ENCODE measurements around the gene UBE2QL1.

The UBE2QL1 gene

DNA sequence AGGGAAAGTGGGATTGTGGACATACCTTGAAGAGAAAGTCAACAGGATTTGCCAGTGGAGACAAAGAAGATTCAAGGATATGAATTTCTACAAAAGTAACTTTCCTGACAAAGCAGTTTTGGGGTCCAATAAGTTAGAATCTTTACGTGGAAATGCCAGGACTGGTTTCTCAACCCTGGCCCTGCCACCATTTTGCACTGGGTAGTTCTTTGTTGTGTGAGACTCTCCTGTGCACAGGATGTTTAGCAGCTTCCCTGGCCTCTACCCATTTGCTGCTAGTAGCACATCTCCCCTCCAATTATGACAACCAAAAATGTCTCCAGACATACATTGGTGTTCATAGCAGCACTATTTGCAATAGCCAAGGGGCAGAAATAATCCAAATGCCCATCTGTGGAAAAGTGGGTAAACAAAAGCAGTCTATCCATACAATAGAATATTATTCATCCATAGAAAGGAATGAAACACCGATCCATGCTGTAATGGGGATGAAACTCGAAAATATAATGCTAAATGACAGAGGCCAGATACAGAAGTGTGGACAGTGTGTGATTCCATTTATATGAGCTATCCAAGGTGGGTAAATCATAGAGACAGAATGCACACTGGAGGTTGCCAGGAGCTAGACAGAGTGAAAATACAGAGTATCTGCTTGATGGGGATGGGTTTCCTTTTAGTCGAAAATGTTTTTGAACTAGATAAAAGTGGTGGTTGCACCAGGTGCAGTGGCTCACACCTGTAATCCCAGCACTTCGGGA lies 92.8 kb downstream of the UBE2QL1 start:
- no peak for DNase-seq

DNA sequence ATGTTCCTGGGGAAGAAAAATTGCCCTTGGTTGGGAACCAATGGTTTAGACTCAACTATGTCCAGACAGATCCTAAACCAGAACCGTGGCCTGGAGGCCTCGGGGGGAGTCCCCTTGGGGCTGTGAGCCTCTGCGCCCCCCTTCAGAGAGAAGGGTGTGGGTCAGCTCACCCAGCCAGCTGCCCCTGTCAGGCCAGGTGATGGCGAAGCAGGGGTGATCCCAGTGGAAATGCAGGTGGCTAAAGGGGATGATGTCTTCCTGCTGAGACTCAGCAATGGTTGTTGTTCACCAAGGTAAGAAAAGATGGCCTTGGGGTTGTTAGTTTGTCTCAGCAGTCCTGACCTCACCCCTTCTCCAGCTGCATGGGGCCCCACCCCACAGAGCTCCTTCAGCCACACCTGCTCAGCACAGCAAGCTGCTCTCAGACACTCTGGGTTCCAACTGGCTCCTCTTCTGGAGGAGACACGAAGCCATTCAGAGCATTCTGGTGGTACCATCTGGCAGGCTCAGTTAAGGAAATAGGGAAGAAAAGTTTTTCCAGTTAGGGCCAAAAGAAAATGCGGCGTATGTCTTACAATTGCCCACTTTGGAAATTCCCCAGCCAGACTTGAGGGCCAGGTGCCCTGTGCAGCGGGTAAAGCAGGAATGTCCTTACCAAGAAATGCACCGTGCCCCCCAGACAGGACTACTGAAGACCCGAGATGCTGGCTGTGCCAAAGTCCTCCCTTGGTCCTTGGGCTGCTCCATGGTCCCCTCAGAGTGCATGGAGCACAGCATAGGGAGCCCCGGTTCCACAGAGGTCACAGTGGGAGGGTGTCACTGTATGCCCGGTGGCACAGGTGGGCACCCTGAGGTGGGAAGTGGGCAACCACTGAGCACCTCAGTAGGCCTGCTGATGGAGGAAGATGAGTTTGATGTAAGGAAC lies 94.0 kb downstream of the UBE2QL1 start:
- DNase-seq: no peak

DNA sequence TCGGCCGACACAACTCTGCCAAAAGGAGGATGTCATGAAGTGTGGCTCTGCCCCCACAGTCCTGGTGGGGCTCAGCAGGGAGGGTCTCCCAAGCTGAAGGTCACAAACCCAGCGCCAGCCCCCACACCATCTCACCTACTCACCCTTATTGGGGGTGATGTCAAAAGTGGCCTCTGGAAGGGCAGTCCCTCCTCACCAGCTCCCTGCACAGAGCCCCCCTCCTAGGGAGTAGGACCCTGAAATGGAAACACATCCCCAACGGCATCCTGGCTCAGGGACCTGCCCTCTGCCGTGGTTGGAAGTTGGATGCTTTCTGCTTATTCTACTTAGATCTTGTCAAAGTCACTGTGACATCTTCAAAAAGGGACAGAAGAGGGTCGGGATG lies 94.7 kb downstream of the UBE2QL1 start:
- DNase-seq: no peak

DNA sequence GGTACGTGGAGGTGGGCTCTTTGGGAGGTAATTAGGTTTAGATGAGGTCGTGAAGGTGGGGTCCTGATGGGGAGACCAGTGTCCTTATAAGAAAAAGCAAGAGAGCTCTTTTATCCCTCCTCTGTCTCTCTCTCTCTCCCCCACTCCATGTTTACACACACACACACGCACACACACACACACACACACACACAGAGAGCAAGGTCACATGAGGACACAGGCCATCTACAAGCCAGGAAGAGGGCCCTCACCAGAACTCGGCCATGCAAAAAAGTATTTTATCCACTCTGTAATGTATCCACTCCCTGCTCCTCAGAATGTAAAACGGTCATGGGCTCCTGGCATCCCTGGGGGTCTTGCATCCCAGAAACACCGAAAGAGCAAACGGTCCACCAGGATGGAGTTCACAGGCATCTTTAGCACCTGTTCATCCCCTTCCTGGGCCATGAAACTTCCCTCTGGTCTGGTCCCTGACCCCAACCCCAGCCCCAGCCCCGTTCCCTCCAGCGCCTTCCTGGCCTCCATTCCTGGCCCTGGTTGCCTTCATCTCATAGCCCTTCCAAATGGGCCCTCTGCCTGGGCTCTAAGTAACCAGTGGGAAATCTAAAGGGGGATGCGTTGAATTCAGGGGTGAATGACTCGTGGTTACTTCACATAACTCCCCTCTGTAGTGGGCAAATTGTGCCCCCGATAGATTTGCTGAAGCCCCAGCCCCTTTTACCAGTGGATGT lies 95.3 kb downstream of the UBE2QL1 start:
- DNase-seq: no peak

Measured in activated naive CD4-positive, alpha-beta T cell (primary cell).